Upper lobe of right lung (tissue), 1 donor: Measurements from ENCODE around the gene YPEL1. TPM values are rescaled to one million over a fixed set of nuclear protein-coding genes. Genes with fewer than 3 reads are reported as not detected.
"Not testable (repeated sequence)": the region's sequence is repeated elsewhere in the genome, so short reads cannot be mapped to it uniquely, and the experiment has no call there.

Source experiments
- ATAC-seq: fragments of 200-7000 bp; cut with Tn5 transposase; one replicate; pipeline ENCODE4 v1.9.1; 2020; ENCODE audit warnings: mild to moderate bottlenecking, moderate library complexity
- DNase-seq: peaks from one replicate; pipeline ENCODE4 v3.0.0-alpha.2; 2020
- H3K27ac ChIP-seq: fragments of 200-600 bp; one replicate; pipeline ENCODE4 v1.8.0; 2022
- H3K27me3 ChIP-seq: fragments of 200-600 bp; one replicate; pipeline ENCODE4 v1.8.0; 2022; ENCODE audit warnings: mild to moderate bottlenecking
- H3K36me3 ChIP-seq: fragments of 200-600 bp; one replicate; pipeline ENCODE4 v1.8.0; 2022
- H3K4me1 ChIP-seq: fragments of 200-600 bp; one replicate; pipeline ENCODE4 v1.8.0; 2022
- H3K4me3 ChIP-seq: fragments of 200-600 bp; one replicate; pipeline ENCODE4 v1.8.0; 2022; ENCODE audit warnings: mild to moderate bottlenecking
- H3K9me3 ChIP-seq: fragments of 200-600 bp; one replicate; pipeline ENCODE4 v1.8.0; 2022
- intact Hi-C: fragments of 100-400 bp; cut with DNase I; formaldehyde crosslinking; loops from one replicate; pipeline ENCODE4 v1.11.0; 2022
- total RNA-seq: library from RNA; stranded (reverse); fragmentation: NEBNext Ultra II Directional; extraction: Animal tissue kit (Norgen Biotek cat#: 25700); gene quantifications from one replicate; pipeline ENCODE4 v1.2.1, GENCODE V29; 2021
- TF ChIP-seq, protein P1 (sequence below): fragments of 200-600 bp; IDR thresholded peaks from one replicate; pipeline ENCODE4 v1.8.0; 2022; ENCODE audit warnings: antibody characterized with exemption
- donor health status: DM: no; HTN: yes; CAD: no; lungs with severe emphysema.

YPEL1 gene
- total RNA-seq, 1 donor from 2014 or later: 6.7 TPM

DNA sequence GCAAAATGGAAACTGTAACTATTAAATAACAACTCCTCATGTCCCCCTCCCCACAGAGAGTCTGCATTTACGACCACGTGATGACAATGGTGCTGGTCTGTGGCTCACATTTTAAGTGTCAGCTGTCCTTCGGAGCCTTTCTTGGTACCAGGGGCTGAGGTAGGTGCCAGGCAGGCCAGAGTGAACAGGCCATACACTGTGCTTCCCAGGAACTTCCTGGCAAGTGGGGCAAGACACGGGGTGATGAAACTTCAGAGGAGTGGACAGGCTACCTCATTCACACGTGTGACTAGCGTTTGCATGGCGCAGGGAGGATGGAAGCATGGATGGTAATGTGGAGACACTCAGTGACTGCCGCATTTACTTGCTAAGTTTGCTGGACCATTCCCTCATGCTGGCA lies 10.4 kb upstream of the YPEL1 start:
- ATAC-seq: no peak
- TF ChIP-seq, protein P1, sequence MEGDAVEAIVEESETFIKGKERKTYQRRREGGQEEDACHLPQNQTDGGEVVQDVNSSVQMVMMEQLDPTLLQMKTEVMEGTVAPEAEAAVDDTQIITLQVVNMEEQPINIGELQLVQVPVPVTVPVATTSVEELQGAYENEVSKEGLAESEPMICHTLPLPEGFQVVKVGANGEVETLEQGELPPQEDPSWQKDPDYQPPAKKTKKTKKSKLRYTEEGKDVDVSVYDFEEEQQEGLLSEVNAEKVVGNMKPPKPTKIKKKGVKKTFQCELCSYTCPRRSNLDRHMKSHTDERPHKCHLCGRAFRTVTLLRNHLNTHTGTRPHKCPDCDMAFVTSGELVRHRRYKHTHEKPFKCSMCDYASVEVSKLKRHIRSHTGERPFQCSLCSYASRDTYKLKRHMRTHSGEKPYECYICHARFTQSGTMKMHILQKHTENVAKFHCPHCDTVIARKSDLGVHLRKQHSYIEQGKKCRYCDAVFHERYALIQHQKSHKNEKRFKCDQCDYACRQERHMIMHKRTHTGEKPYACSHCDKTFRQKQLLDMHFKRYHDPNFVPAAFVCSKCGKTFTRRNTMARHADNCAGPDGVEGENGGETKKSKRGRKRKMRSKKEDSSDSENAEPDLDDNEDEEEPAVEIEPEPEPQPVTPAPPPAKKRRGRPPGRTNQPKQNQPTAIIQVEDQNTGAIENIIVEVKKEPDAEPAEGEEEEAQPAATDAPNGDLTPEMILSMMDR: no peak
- no peak for DNase-seq
- no peaks in the 10 kb centered on the region for H3K9me3 ChIP-seq
- H3K27me3 ChIP-seq: no peaks in the 10 kb centered on the region
- no peaks in the 10 kb centered on the region for H3K36me3 ChIP-seq
- H3K4me1 ChIP-seq: no peaks in the 10 kb centered on the region
- H3K4me3 ChIP-seq: no peak overlapping the region
- H3K27ac ChIP-seq: no peak overlapping the region
- intact Hi-C loops: no loop called here

DNA sequence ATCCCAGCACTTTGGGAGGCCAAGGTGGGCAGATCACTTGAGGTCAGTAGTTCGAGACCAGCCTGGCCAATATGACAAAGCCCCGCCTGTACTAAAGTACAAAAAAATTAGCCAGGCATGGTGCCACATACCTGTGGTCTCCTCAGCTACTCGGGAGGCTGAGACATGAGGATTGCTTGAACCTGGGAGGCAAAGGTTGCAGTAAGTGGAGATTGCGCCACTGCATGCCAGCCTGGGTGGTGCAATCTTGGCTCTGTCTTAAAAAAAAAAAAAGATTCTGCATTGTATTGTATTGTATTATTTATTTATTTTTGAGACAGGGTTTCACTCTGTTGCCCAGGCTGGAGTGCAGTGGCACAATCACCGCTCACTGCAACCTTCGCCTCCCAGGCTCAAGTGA lies 9.3 kb upstream of the YPEL1 start:
- H3K27me3 ChIP-seq, intact Hi-C loops, H3K27ac ChIP-seq, H3K9me3 ChIP-seq, ATAC-seq, H3K36me3 ChIP-seq, H3K4me1 ChIP-seq, H3K4me3 ChIP-seq, DNase-seq: not testable (repeated sequence)

DNA sequence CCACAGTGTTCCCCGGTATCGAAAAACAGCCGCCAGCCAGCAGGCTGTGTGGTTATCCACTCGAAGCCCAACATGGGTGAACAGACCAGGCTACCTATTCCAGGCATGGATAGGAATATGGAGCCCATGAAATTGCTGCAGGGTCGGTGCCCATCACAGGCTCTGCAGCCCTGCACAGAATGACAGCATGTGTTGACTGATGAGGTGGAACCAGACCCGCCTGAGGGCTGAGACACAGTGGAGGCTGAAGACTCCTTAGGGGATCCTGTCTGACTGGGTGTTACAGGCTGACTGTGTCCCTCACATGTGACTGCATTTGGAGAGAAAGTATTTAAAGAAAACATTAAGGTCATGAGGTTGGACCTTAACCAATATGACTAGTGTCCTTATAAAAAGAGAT lies 6.2 kb upstream of the YPEL1 start:
- TF ChIP-seq, protein P1: no peak
- DNase-seq: no peak
- ATAC-seq: no peak
- H3K36me3 ChIP-seq: no peaks in the 10 kb centered on the region
- no peaks in the 10 kb centered on the region for H3K9me3 ChIP-seq
- H3K4me3 ChIP-seq: no peak overlapping the region
- no peaks in the 10 kb centered on the region for H3K4me1 ChIP-seq
- intact Hi-C loops: no loop called here
- no peaks in the 10 kb centered on the region for H3K27me3 ChIP-seq
- no peak overlapping the region for H3K27ac ChIP-seq

DNA sequence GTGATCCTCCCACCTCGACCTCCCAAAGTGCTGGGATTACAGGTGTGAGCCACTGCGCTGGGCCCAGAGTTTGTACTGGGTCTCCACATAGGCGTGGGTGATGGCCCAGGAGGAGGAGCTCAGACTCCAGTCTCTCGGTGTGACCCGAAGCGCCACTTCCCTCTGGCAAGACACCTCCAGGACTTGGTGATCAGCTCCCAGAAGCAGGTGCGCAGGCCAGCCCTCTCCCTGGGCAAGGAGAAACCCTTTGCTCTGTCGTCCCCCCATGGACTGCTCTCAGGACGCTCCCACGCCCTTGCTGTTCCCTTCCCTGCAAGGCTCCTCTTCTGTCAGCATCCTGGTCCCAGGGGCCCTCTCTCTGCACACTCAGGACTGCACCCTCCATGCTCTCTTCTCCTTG lies 5.5 kb upstream of the YPEL1 start:
- no peaks in the 10 kb centered on the region for H3K9me3 ChIP-seq
- TF ChIP-seq, protein P1: no peak
- H3K4me3 ChIP-seq: no peak overlapping the region
- H3K27me3 ChIP-seq: no peaks in the 10 kb centered on the region
- intact Hi-C loops: no loop called here
- peaks cover 5% of the 10 kb centered on the region for H3K4me1 ChIP-seq
- ATAC-seq (no peak), DNase-seq (no peak)
- no peaks in the 10 kb centered on the region for H3K36me3 ChIP-seq
- H3K27ac ChIP-seq: no peak overlapping the region

DNA sequence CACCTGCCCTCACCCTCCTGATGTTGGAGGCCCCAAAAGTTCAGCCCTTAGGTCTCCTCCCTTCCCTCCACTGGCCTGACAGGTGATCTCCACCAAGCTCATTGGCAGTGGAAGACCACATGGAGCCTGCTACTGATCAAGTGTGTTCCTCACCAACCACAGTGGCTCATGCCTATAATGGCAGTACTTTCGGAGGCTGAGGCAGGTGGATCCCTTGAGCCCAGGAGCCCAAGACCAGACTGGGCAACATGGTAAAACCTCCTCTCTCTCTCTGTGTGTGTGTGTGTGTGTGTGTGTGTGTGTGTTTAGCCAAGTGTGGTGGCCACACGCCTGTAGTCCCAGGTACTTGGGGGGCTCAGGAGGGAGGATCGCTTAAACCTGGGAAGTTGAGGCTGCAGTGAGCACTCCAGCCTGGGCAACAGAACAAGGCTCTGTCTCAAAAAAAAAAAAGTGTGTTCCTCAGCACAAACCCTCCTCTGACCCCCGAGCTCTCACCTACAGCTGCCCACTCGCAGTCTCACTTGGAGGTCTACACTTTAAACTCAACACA lies 4.3 kb upstream of the YPEL1 start:
- Histone ChIP-seq H3K36me3 (no peaks in the 10 kb centered on the region), H3K4me3 (no peak overlapping the region), H3K9me3 (no peaks in the 10 kb centered on the region), H3K27me3 (no peaks in the 10 kb centered on the region), H3K27ac (no peak overlapping the region), H3K4me1 (peaks cover 6% of the 10 kb centered on the region)
- intact Hi-C loops: no loop called here
- no peak for ATAC-seq
- DNase-seq: no peak
- TF ChIP-seq, protein P1: no peak

DNA sequence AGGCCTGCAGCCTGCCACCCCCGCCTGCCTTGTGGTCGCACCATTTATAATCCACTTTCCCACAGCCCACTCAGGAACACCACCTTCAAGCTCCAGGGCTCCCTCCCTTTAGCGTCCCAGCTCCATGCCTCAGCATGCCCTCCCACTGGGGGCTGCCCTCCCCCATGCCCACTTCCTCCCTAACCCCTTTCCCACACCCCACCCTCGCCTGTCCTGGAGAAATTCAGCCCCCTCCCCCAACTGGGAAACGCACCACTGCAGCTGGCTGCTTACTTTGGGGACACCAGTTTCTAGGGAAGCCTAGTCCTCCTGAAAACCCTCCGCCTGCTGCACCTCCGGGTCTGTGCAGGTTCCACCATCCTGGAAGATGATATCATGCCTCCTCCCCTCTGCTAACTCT lies 3.4 kb upstream of the YPEL1 start:
- no peaks in the 10 kb centered on the region for H3K27me3 ChIP-seq
- intact Hi-C loops: no loop called here
- TF ChIP-seq, protein P1: no peak
- peaks cover 14% of the 10 kb centered on the region for H3K4me1 ChIP-seq
- ATAC-seq (no peak), DNase-seq (no peak)
- no peaks in the 10 kb centered on the region for H3K36me3 ChIP-seq
- no peak overlapping the region for H3K4me3 ChIP-seq
- H3K9me3 ChIP-seq: no peaks in the 10 kb centered on the region
- H3K27ac ChIP-seq: no peak overlapping the region
